SK-N-SH (cell line): ENCODE results near the gene TAOK1.

Experiments used
- EZH2phosphoT487 ChIP-seq: fragments of 200-600 bp; sonication (generic); IDR thresholded peaks from 2 replicates; pipeline ENCODE4 v1.6.1; 2017; ENCODE audit warnings: low read depth, mixed run types, mild to moderate bottlenecking, antibody characterized with exemption, moderate library complexity, borderline replicate concordance
- FOXJ3 ChIP-seq: sonication (generic); formaldehyde crosslinking; IDR thresholded peaks from 2 replicates; pipeline ENCODE4 v1.5.1; 2020; ENCODE audit warnings: mild to moderate bottlenecking, missing genetic modification reagents
- TF ChIP-seq, protein P1 (sequence below): IDR thresholded peaks from 2 replicates; pipeline ENCODE4 v1.4.0; 2012; ENCODE audit warnings: low read depth, borderline replicate concordance
- TF ChIP-seq, protein P2 (sequence below): fragments of 200-600 bp; sonication (generic); IDR thresholded peaks from 2 replicates; pipeline ENCODE4 v1.6.1; 2017; ENCODE audit warnings: antibody characterized with exemption, mild to moderate bottlenecking, moderate library complexity

DNA sequence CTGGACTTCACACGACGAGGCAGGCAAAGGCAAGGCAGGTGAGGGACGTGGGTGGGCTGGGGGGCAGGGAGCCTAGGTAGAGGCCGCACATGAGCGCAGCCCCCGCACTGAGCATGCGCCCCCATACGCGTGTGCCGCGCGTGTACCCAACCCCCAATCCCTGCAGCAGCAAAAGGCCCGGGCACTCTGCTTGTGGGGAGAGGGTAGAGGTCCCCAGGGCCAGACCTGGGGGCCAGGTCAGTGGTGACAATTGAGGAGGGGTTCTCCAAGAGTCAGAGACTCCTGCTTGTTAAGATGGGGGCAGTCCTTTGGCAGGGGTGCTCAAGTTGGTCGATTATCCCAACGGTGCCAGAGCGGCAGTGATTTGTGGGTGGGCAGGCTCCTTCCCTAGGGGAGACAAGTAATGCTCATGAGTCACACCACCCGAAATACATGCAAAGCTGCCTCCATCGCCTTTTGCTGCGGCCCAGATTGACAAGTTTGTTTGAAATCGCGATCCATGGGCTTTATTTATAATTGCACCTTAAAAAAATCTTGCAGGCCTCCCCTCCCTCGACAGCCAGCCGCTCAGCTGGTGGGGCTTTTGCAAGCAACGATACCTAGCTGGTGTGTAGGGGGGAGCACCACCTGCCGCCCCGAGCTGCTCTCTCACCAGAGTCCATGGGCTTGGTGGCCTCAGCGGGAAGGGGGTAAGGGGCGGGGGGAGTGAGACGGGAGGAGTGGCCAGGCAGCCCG is 200.4 kb downstream of the TAOK1 start:
- TF ChIP-seq EZH2phosphoT487 (no peak), FOXJ3 (CRISPR knock-in tag) (no peak)
- TF ChIP-seq, protein P1, sequence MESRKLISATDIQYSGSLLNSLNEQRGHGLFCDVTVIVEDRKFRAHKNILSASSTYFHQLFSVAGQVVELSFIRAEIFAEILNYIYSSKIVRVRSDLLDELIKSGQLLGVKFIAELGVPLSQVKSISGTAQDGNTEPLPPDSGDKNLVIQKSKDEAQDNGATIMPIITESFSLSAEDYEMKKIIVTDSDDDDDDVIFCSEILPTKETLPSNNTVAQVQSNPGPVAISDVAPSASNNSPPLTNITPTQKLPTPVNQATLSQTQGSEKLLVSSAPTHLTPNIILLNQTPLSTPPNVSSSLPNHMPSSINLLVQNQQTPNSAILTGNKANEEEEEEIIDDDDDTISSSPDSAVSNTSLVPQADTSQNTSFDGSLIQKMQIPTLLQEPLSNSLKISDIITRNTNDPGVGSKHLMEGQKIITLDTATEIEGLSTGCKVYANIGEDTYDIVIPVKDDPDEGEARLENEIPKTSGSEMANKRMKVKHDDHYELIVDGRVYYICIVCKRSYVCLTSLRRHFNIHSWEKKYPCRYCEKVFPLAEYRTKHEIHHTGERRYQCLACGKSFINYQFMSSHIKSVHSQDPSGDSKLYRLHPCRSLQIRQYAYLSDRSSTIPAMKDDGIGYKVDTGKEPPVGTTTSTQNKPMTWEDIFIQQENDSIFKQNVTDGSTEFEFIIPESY, result no peak
- TF ChIP-seq, protein P2, sequence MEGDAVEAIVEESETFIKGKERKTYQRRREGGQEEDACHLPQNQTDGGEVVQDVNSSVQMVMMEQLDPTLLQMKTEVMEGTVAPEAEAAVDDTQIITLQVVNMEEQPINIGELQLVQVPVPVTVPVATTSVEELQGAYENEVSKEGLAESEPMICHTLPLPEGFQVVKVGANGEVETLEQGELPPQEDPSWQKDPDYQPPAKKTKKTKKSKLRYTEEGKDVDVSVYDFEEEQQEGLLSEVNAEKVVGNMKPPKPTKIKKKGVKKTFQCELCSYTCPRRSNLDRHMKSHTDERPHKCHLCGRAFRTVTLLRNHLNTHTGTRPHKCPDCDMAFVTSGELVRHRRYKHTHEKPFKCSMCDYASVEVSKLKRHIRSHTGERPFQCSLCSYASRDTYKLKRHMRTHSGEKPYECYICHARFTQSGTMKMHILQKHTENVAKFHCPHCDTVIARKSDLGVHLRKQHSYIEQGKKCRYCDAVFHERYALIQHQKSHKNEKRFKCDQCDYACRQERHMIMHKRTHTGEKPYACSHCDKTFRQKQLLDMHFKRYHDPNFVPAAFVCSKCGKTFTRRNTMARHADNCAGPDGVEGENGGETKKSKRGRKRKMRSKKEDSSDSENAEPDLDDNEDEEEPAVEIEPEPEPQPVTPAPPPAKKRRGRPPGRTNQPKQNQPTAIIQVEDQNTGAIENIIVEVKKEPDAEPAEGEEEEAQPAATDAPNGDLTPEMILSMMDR, result no peak
